IMR-90 (cell line): ENCODE measurements around the gene PCID2.

Experiments
- BHLHE40 ChIP-seq: fragments of 150-350 bp; IDR thresholded peaks from 2 replicates; pipeline ENCODE4 v1.6.1; 2016; ENCODE audit warnings: mild to moderate bottlenecking, low read depth, low read length
- CEBPB ChIP-seq: IDR thresholded peaks from 2 replicates; pipeline ENCODE4 v1.6.1; 2012; ENCODE audit warnings: low read depth, low read length, improper control_type of control experiment
- CHD1 ChIP-seq: IDR thresholded peaks from 2 replicates; pipeline ENCODE4 v1.6.1; 2012; ENCODE audit warnings: low read depth, low read length, improper control_type of control experiment
- CTCF ChIP-seq: conservative IDR thresholded peaks from 2 replicates; pipeline ENCODE4 v1.5.1; 2012; ENCODE audit warnings: mild to moderate bottlenecking, low read depth, low read length, improper control_type of control experiment
- FOS ChIP-seq: fragments of 150-350 bp; IDR thresholded peaks from 2 replicates; pipeline ENCODE4 v1.6.1; 2016; ENCODE audit warnings: low read depth, low read length
- MAFK ChIP-seq: IDR thresholded peaks from 2 replicates; pipeline ENCODE4 v1.6.1; 2012; ENCODE audit warnings: low read depth, low read length, improper control_type of control experiment
- MXI1 ChIP-seq: IDR thresholded peaks from 2 replicates; pipeline ENCODE4 v1.6.1; 2012; ENCODE audit warnings: low read depth, mild to moderate bottlenecking, low read length, moderate library complexity, borderline replicate concordance
- POLR2A ChIP-seq: IDR thresholded peaks from 2 replicates; pipeline ENCODE4 v1.6.1; 2012; ENCODE audit warnings: mild to moderate bottlenecking, low read depth, low read length
- RAD21 ChIP-seq: IDR thresholded peaks from 2 replicates; pipeline ENCODE4 v1.6.1; 2012; ENCODE audit warnings: low read length, improper control_type of control experiment
- RFX5 ChIP-seq: IDR thresholded peaks from 2 replicates; pipeline ENCODE4 v1.8.0; 2012; ENCODE audit warnings: low read depth, mild to moderate bottlenecking, low read length, moderate library complexity
- SMC3 ChIP-seq: fragments of 150-350 bp; IDR thresholded peaks from 2 replicates; pipeline ENCODE4 v1.6.1; 2016; ENCODE audit warnings: low read depth, mild to moderate bottlenecking, antibody characterized with exemption, low read length, moderate library complexity

GRCh38 chr13:113179374-113180230, 28.9 kb downstream of the PCID2 start:
- TF ChIP-seq FOS (no peak), CTCF (no peak), RAD21 (no peak), MXI1 (peak; percentile 25; the same call in 1 of the 2 replicates), POLR2A (no peak), CHD1 (no peak), CEBPB (no peak; the same call in 1 of the 2 replicates), MAFK (no peak), SMC3 (no peak), RFX5 (no peak), BHLHE40 (no peak)
